WTC11 (cell line): Measurements from ENCODE around the gene SMIM3. TPM values are rescaled to one million over a fixed set of nuclear protein-coding genes. Genes with fewer than 3 reads are reported as not detected.
A peak's percentile ranks its signal among the peaks of the same experiment; 100 is the strongest.

Experiments used
- ATAC-seq: fragments of 200-7000 bp; cut with Tn5 transposase; 2 replicates; pipeline ENCODE4 v1.10.0; 2021; ENCODE audit warnings: mild to moderate bottlenecking, moderate library complexity
- CTCF ChIA-PET: fragments of 300-600 bp; sonication (Branson Sonifier 250); formaldehyde crosslinking; loops from one replicate; lab custom pipeline; 2021; ENCODE audit warnings: antibody characterized with exemption; lab: Charles Lee
- POLR2A ChIA-PET: fragments of 350-600 bp; sonication (Branson Sonifier 250); formaldehyde crosslinking; loops from one replicate; lab custom pipeline; 2021; ENCODE audit warnings: antibody characterized with exemption; lab: Charles Lee
- DNase-seq: peaks from one replicate; pipeline ENCODE4 v3.0.0; 2021; ENCODE audit warnings: low spot score
- H3K27ac Mint-ChIP-seq: 2 replicates; pipeline ENCODE4 v1.8.0; 2021; ENCODE audit warnings: mixed read lengths
- H3K27me3 Mint-ChIP-seq: 2 replicates; pipeline ENCODE4 v1.8.0; 2021; ENCODE audit warnings: low read depth, mild to moderate bottlenecking, moderate library complexity, mixed read lengths
- H3K36me3 Mint-ChIP-seq: 2 replicates; pipeline ENCODE4 v1.8.0; 2021; ENCODE audit warnings: mixed read lengths
- H3K4me1 Mint-ChIP-seq: 2 replicates; pipeline ENCODE4 v1.8.0; 2022; ENCODE audit warnings: mixed read lengths
- H3K4me3 Mint-ChIP-seq: 2 replicates; pipeline ENCODE4 v1.8.0; 2021; ENCODE audit warnings: mild to moderate bottlenecking, moderate library complexity, mixed read lengths
- H3K9me3 Mint-ChIP-seq: 2 replicates; pipeline ENCODE4 v1.8.0; 2021; ENCODE audit warnings: mixed read lengths
- AFF4 ChIP-seq: sonication (generic); formaldehyde crosslinking; IDR thresholded peaks from 2 replicates; pipeline ENCODE4 v1.8.1; 2023; ENCODE audit warnings: mild to moderate bottlenecking, missing genetic modification reagents, borderline replicate concordance
- CTCF ChIP-seq: fragments of 200-600 bp; IDR thresholded peaks from 2 replicates; pipeline ENCODE4 v1.8.0; 2022; ENCODE audit warnings: antibody characterized with exemption
- EMX1 ChIP-seq: fragments of 250-450 bp; sonication (Bioruptor Pico); IDR thresholded peaks from 2 replicates; pipeline ENCODE4 v1.8.0; 2021; ENCODE audit warnings: mild to moderate bottlenecking
- FOXP4 ChIP-seq: sonication (generic); formaldehyde crosslinking; IDR thresholded peaks from 2 replicates; pipeline ENCODE4 v1.8.0; 2022; ENCODE audit warnings: mild to moderate bottlenecking, missing genetic modification reagents
- GABPB1 ChIP-seq: sonication (generic); formaldehyde crosslinking; IDR thresholded peaks from 2 replicates; pipeline ENCODE4 v1.8.1; 2023; ENCODE audit warnings: mild to moderate bottlenecking, missing genetic modification reagents
- GTF2I ChIP-seq: fragments of 250-450 bp; sonication (Bioruptor Pico); conservative IDR thresholded peaks from 2 replicates; pipeline ENCODE4 v1.4.0; 2021; ENCODE audit warnings: mild to moderate bottlenecking
- PRRX2 ChIP-seq: fragments of 250-450 bp; sonication (Bioruptor Pico); IDR thresholded peaks from 2 replicates; pipeline ENCODE4 v1.8.0; 2021; ENCODE audit warnings: mild to moderate bottlenecking
- RORB ChIP-seq: fragments of 250-450 bp; sonication (Bioruptor Pico); IDR thresholded peaks from 2 replicates; pipeline ENCODE4 v1.9.0; 2021; ENCODE audit warnings: mild to moderate bottlenecking
- TEAD4 ChIP-seq: sonication (generic); formaldehyde crosslinking; IDR thresholded peaks from 2 replicates; pipeline ENCODE4 v1.8.0; 2022; ENCODE audit warnings: mild to moderate bottlenecking, missing genetic modification reagents
- USF2 ChIP-seq: sonication (generic); formaldehyde crosslinking; IDR thresholded peaks from 2 replicates; pipeline ENCODE4 v1.8.1; 2023; ENCODE audit warnings: mild to moderate bottlenecking, missing genetic modification reagents, moderate library complexity
- ZMAT4 ChIP-seq: fragments of 250-450 bp; sonication (Bioruptor Pico); IDR thresholded peaks from 2 replicates; pipeline ENCODE4 v1.9.0; 2021; ENCODE audit warnings: mild to moderate bottlenecking
- ZNF232 ChIP-seq: sonication (generic); formaldehyde crosslinking; IDR thresholded peaks from 2 replicates; pipeline ENCODE4 v1.8.0; 2022; ENCODE audit warnings: mild to moderate bottlenecking, missing genetic modification reagents
- ZNF416 ChIP-seq: fragments of 250-450 bp; sonication (Bioruptor Pico); IDR thresholded peaks from 2 replicates; pipeline ENCODE4 v1.9.0; 2021; ENCODE audit warnings: mild to moderate bottlenecking, inconsistent platforms
- total RNA-seq: library from RNA; stranded (reverse); gene quantifications from 3 replicates; pipeline ENCODE4 v1.2.3, GENCODE V29; 2021

The SMIM3 gene
- total RNA-seq, 1 experiment from 2014 or later, result 14.1 TPM

- TF ChIP-seq AFF4 (0 out of 2 replicates have a peak, but pooled peaks have one; percentile 38), FOXP4 (CRISPR knock-in tag) (no peak), USF2 (CRISPR knock-in tag) (peak; percentile 100), GTF2I (CRISPR knock-in tag) (no peak), TEAD4 (CRISPR knock-in tag) (0 out of 2 replicates have a peak, but pooled peaks have one; percentile 20), ZNF232 (CRISPR knock-in tag) (0 out of 2 replicates have a peak, but pooled peaks have one; percentile 0), GABPB1 (CRISPR knock-in tag) (peak; percentile 40; the same call in 1 of the 2 replicates)
Observed at GRCh38 chr5:150758531-150759333, 19.8 kb upstream of the SMIM3 start, which contains the start of gene DCTN4 (continued).

GRCh38 chr5:150759334-150759583 is 19.3 kb upstream of the SMIM3 start:
- H3K4me1 Mint-ChIP-seq, result peaks cover 9% of the 10 kb centered on the region
- H3K27ac Mint-ChIP-seq, result no peak overlapping the region
- TF ChIP-seq ZNF232 (CRISPR knock-in tag) (0 out of 2 replicates have a peak, but pooled peaks have one; percentile 37), EMX1 (CRISPR knock-in tag) (no peak)
- peaks cover 37% of the 10 kb centered on the region for H3K27me3 Mint-ChIP-seq
- H3K4me3 Mint-ChIP-seq, result no peak overlapping the region
- peaks cover 14% of the 10 kb centered on the region for H3K9me3 Mint-ChIP-seq
- peaks cover 28% of the 10 kb centered on the region for H3K36me3 Mint-ChIP-seq
- ChIA-PET POLR2A (interaction anchor here (1.1 to 2.8 kb wide), 3 partner anchors 19 to 198 kb away, joined by 3 to 11 read pairs (median 8); partner anchors contain the start of genes RBM22 and SMIM3), CTCF (interaction anchor here (0.9 to 3.2 kb wide), 7 partner anchors 20 to 367 kb away, joined by 3 to 29 read pairs (median 4); partner anchors contain the start of gene SMIM3)
- ATAC-seq (no peak), DNase-seq (no peak)

GRCh38 chr5:150762211-150762610 is 16.3 kb upstream of the SMIM3 start:
- ATAC-seq, result no peak
- peaks cover 14% of the 10 kb centered on the region for H3K9me3 Mint-ChIP-seq
- TF ChIP-seq CTCF (no peak), PRRX2 (CRISPR knock-in tag) (no peak), RORB (no peak), ZNF416 (no peak), ZMAT4 (CRISPR knock-in tag) (no peak)
- peaks cover 7% of the 10 kb centered on the region for H3K36me3 Mint-ChIP-seq
- POLR2A ChIA-PET, result interaction anchor here (0.7 kb wide), 1 partner anchor 41 kb away, joined by 7 read pairs; no protein-coding TSS in a partner anchor
- H3K27me3 Mint-ChIP-seq, result peaks cover 42% of the 10 kb centered on the region
- H3K4me3 Mint-ChIP-seq, result no peak overlapping the region
- DNase-seq, result no peak
- CTCF ChIA-PET, result interaction anchor here (2.6 kb wide), 1 partner anchor 16 kb away, joined by 12 read pairs; the partner anchor contains the start of gene SMIM3
- H3K4me1 Mint-ChIP-seq, result peaks cover 12% of the 10 kb centered on the region
- no peak overlapping the region for H3K27ac Mint-ChIP-seq
